C4-2B (cell line): ENCODE measurements around the gene GABRG3.

Experiments
- ZFX ChIP-seq: fragments of 450-650 bp; IDR thresholded peaks from 2 replicates; pipeline ENCODE4 v1.6.1; 2017
- TF ChIP-seq, protein P1 (sequence below): fragments of 450-650 bp; conservative IDR thresholded peaks from 2 replicates; pipeline ENCODE4 v1.5.1; 2017; ENCODE audit warnings: mild to moderate bottlenecking

DNA sequence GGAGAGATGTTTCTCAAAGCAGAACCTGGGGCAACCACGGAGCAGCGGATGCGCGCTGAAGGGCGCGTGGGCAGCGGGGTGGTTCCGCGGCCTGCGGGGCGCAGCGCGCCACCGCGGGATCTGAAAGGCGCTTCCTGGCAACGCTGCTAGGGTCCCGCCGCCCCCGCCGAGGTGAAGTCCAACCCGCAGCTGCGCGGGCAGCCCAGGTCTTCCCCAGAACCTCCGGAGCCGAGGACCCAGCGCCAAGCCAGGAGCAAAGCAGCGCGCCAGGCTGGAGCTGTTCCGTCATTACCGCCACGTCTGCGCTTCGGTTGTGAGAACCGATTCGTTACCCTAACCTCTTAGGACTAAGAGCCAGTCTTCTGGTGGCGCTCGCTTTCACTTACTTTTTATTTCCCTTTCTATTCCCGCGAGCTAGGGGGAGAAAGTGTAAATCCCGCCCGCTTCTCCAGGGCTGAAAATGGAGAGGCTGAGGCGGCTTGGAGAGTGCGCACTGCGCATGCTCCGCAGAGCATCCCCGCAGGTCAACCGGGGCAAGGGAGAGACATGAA is 3.2 kb upstream of the GABRG3 start:
- TF ChIP-seq, protein P1, sequence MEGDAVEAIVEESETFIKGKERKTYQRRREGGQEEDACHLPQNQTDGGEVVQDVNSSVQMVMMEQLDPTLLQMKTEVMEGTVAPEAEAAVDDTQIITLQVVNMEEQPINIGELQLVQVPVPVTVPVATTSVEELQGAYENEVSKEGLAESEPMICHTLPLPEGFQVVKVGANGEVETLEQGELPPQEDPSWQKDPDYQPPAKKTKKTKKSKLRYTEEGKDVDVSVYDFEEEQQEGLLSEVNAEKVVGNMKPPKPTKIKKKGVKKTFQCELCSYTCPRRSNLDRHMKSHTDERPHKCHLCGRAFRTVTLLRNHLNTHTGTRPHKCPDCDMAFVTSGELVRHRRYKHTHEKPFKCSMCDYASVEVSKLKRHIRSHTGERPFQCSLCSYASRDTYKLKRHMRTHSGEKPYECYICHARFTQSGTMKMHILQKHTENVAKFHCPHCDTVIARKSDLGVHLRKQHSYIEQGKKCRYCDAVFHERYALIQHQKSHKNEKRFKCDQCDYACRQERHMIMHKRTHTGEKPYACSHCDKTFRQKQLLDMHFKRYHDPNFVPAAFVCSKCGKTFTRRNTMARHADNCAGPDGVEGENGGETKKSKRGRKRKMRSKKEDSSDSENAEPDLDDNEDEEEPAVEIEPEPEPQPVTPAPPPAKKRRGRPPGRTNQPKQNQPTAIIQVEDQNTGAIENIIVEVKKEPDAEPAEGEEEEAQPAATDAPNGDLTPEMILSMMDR, result no peak
- no peak for TF ChIP-seq ZFX
